Hepatocyte (in vitro differentiated cells): ENCODE measurements around the gene JAK1. TPM values are rescaled to one million over a fixed set of nuclear protein-coding genes. Genes with fewer than 3 reads are reported as not detected.
A peak's percentile ranks its signal among the peaks of the same experiment; 100 is the strongest.

ENCODE experiments used
- DNase-seq: peaks from one replicate; pipeline ENCODE4 v3.0.0-alpha.2; 2016; ENCODE audit warnings: low spot score
- H2AFZ ChIP-seq: fragments of 200-600 bp; sonication (generic); 2 replicates; pipeline ENCODE4 v1.6.0; 2016; ENCODE audit warnings: antibody characterized with exemption, mild to moderate bottlenecking
- H3K27ac ChIP-seq: fragments of 200-600 bp; sonication (generic); 2 replicates; pipeline ENCODE4 v1.5.1; 2016; ENCODE audit warnings: mild to moderate bottlenecking
- H3K27me3 ChIP-seq: fragments of 200-600 bp; sonication (generic); 2 replicates; pipeline ENCODE4 v1.6.1; 2016
- H3K36me3 ChIP-seq: fragments of 200-600 bp; sonication (generic); replicated peaks from 2 replicates; pipeline ENCODE4 v1.5.1; 2016; ENCODE audit warnings: low read depth; ENCODE audit not compliant: insufficient read depth
- H3K4me1 ChIP-seq: fragments of 200-600 bp; sonication (generic); 2 replicates; pipeline ENCODE4 v1.5.1; 2016; ENCODE audit warnings: mild to moderate bottlenecking, moderate library complexity; ENCODE audit not compliant: insufficient read depth
- H3K4me2 ChIP-seq: fragments of 200-600 bp; sonication (generic); 2 replicates; pipeline ENCODE4 v1.6.0; 2016
- H3K4me3 ChIP-seq: fragments of 200-600 bp; sonication (generic); 2 replicates; pipeline ENCODE4 v1.5.1; 2016; ENCODE audit warnings: mild to moderate bottlenecking
- H3K79me2 ChIP-seq: fragments of 200-600 bp; sonication (generic); 2 replicates; pipeline ENCODE4 v1.6.0; 2017; ENCODE audit warnings: mild to moderate bottlenecking
- H3K9me2 ChIP-seq: fragments of 200-600 bp; sonication (generic); replicated peaks from 2 replicates; pipeline ENCODE4 v1.6.0; 2017; ENCODE audit warnings: mild to moderate bottlenecking; ENCODE audit not compliant: insufficient read depth
- H3K9me3 ChIP-seq: fragments of 200-600 bp; sonication (generic); 2 replicates; pipeline ENCODE4 v1.5.1; 2016; ENCODE audit warnings: low read depth, mild to moderate bottlenecking
- H4K20me1 ChIP-seq: fragments of 200-600 bp; sonication (generic); 2 replicates; pipeline ENCODE4 v1.6.0; 2016; ENCODE audit warnings: mild to moderate bottlenecking; ENCODE audit not compliant: insufficient read depth, poor library complexity, severe bottlenecking
- CTCF ChIP-seq: fragments of 200-600 bp; sonication (generic); IDR thresholded peaks from 2 replicates; pipeline ENCODE4 v1.5.1; 2016; ENCODE audit warnings: antibody characterized with exemption, mild to moderate bottlenecking; ENCODE audit not compliant: poor library complexity
- EZH2 ChIP-seq: fragments of 200-600 bp; sonication (generic); IDR thresholded peaks from 2 replicates; pipeline ENCODE4 v1.6.1; 2016; ENCODE audit warnings: antibody characterized with exemption, mild to moderate bottlenecking, borderline replicate concordance
- EZH2phosphoT487 ChIP-seq: fragments of 200-600 bp; sonication (generic); IDR thresholded peaks from one replicate; pipeline ENCODE4 v1.6.1; 2018; ENCODE audit warnings: antibody characterized with exemption, mild to moderate bottlenecking, low read depth, moderate library complexity; ENCODE audit not compliant: unreplicated experiment, severe bottlenecking
- WGBS: methylation state at CpG from one replicate; pipeline ENCODE4 v1.1.6; 2016; ENCODE audit warnings: low lambda C conversion rate; ENCODE audit errors: missing lambda C conversion rate; 5-methylcytosine and 5-hydroxymethylcytosine counted together
- polyA plus RNA-seq: library from polyadenylated mRNA; unstranded; fragments of >200 nt; fragmentation: Nextera tagmentation; extraction: Ambion mirVana; gene quantifications from 2 replicates; pipeline ENCODE4 v1.2.1, GENCODE V29; 2016
- total RNA-seq: library from RNA; depleted of rRNA; stranded (reverse); fragments of >200 nt; gene quantifications from 2 replicates; pipeline ENCODE4 v1.2.3, GENCODE V29; 2014

The JAK1 gene
- total and polyA plus RNA-seq, 2 experiments from 2014 or later, result 60.2 to 102 TPM

- H3K9me3 ChIP-seq, result no peaks in the 10 kb centered on the region
- WGBS, result 2% methylated on average over 32 of the region's 52 CpGs
- H3K9me2 ChIP-seq, result no peaks in the 10 kb centered on the region
- no peaks in the 10 kb centered on the region for H3K36me3 ChIP-seq
- H3K79me2 ChIP-seq, result peaks cover 53% of the 10 kb centered on the region
- H3K4me1 ChIP-seq, result peaks cover 9% of the 10 kb centered on the region
- peak overlapping the region; percentile 78 for H2AFZ ChIP-seq
- H3K27me3 ChIP-seq, result no peaks in the 10 kb centered on the region
- TF ChIP-seq CTCF (no peak), EZH2 (no peak), EZH2phosphoT487 (no peak)
- DNase-seq, result peak; percentile 81
- peak overlapping the region; percentile 89 for H3K4me2 ChIP-seq
- peak overlapping the region; percentile 96 for H3K4me3 ChIP-seq
- peaks cover 42% of the 10 kb centered on the region for H4K20me1 ChIP-seq
- H3K27ac ChIP-seq, result peak overlapping the region; percentile 99
Measured at GRCh38 chr1:64965366-64966157, 787 bp downstream of the JAK1 start.

- Histone ChIP-seq H3K79me2 (peaks cover 74% of the 10 kb centered on the region), H3K4me1 (peaks cover 9% of the 10 kb centered on the region), H3K9me3 (no peaks in the 10 kb centered on the region), H4K20me1 (peaks cover 50% of the 10 kb centered on the region), H2AFZ (no peak overlapping the region), H3K27me3 (no peaks in the 10 kb centered on the region), H3K36me3 (no peaks in the 10 kb centered on the region), H3K4me3 (no peak overlapping the region), H3K27ac (no peak overlapping the region), H3K4me2 (peak overlapping the region; percentile 89), H3K9me2 (no peaks in the 10 kb centered on the region)
- 99% methylated on average over 5 of the region's 5 CpGs for WGBS
- no peak for TF ChIP-seq EZH2
- no peak for TF ChIP-seq EZH2phosphoT487
- no peak for TF ChIP-seq CTCF
- no peak for DNase-seq
Measured at GRCh38 chr1:64963466-64963865, 2.9 kb downstream of the JAK1 start.

- H2AFZ ChIP-seq, result no peak overlapping the region
- H3K27ac ChIP-seq, result no peak overlapping the region
- no peaks in the 10 kb centered on the region for H3K9me2 ChIP-seq
- DNase-seq, result no peak
- no peak for TF ChIP-seq CTCF
- TF ChIP-seq EZH2, result no peak
- no peak for TF ChIP-seq EZH2phosphoT487
- H3K27me3 ChIP-seq, result no peaks in the 10 kb centered on the region
- H3K4me3 ChIP-seq, result no peak overlapping the region
- H3K9me3 ChIP-seq, result no peaks in the 10 kb centered on the region
- peaks cover 56% of the 10 kb centered on the region for H4K20me1 ChIP-seq
- H3K4me1 ChIP-seq, result peaks cover 9% of the 10 kb centered on the region
- H3K36me3 ChIP-seq, result no peaks in the 10 kb centered on the region
- H3K79me2 ChIP-seq, result peaks cover 85% of the 10 kb centered on the region
- 75% methylated on average over 7 of the region's 7 CpGs for WGBS
- H3K4me2 ChIP-seq, result no peak overlapping the region
Measured at GRCh38 chr1:64962441-64962840, 3.9 kb downstream of the JAK1 start.
